GM18861 (cell line): ENCODE data around the gene EP300.
A peak's percentile ranks its signal among the peaks of the same experiment; 100 is the strongest.

ENCODE experiments used
- ATAC-seq: cut with Tn5 transposase; IDR thresholded peaks from one replicate; pipeline ENCODE4 v1.9.1; 2021; ENCODE audit not compliant: unreplicated experiment

The EP300 gene

GRCh38 chr22:41204066-41204465 lies 111.7 kb downstream of the EP300 start:
- no peak for ATAC-seq

- ATAC-seq: peak; percentile 89
Observed at GRCh38 chr22:41204992-41205900, 112.9 kb downstream of the EP300 start, which contains the start of gene L3MBTL2. Gene L3MBTL2 (plus strand): TSS chr22:41205312. CDS start chr22:41205363, 51 bp downstream.

DNA sequence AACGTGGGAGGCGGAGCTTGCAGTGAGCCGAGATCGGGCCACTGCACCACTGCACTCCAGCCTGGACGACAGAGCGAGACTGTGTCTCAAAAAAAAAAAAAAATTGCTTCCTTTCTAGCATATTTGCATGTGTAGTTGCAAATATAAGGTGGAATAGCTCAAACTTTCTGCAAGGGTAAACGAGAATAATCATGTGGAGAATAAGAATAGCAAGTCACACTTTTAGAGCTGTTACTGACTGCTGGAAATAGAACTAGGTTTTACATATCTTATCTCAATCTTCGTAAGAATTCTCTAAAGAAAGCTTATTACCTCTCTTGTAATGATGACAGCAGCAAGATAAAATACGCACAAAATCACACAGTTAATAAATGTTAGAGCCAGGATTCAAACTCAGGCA lies 114.3 kb downstream of the EP300 start:
- no peak for ATAC-seq

DNA sequence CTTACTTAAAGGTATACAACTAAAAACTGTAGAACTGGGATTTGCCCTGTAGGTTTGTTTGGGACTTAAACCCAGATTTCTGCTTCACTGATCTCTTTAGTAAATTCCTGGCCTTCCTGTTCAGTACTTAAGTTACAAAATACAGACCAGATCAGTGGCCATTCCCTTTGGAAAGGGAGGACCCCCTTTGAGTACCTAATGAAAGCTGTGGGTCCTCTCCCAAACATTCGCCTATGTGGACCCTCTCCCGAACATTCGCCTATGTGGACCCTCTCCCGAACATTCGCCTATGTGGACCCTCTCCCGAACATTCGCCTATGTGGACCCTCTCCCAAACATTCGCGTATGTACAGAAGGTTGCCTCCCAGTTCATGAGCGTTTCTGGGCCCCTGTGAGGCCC lies 123.0 kb downstream of the EP300 start:
- ATAC-seq: no peak

GRCh38 chr22:41215926-41216325 lies 123.5 kb downstream of the EP300 start:
- ATAC-seq: no peak

DNA sequence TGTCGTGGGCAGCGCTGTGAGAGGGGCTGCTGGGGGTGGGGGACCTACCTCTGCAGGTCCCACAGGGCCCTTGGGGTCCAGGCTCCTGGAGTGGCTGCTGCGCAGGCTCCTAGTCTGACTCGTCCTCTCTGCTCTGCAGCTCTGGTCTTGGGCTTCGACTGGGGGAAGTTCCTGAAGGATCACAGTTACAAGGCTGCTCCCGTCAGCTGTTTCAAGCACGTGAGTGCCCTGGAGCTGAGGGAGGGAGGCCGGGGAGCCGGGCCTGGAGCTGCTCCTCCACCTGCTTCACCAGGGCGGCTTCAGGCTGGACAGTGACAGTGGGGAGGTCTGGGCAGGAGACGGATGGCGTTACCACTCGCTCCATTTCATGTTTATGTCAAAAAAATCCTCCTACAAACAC lies 124.6 kb downstream of the EP300 start:
- no peak for ATAC-seq

- ATAC-seq: no peak
Observed at GRCh38 chr22:41217553-41218157, 125.3 kb downstream of the EP300 start.

GRCh38 chr22:41222846-41223507 lies 130.6 kb downstream of the EP300 start:
- ATAC-seq: no peak

DNA sequence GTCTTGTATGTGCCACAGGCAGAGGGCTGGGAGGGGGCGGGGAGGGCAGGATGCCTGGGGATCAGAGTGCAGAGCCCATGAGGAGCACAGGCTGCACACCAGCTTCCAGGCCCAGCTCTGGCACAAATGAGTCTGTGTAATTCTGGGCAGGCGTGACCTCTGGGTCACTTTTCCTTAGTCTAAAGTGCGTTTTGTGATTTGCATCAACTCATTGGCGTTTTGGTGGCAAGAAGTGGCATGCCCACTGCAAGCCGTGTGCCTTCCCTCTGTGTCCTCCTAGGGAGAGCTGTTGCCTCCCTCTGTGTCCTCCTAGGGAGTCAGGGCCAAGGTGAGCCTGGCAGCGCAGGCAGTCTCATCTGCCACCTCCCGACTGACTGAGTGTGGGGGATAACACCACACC lies 131.1 kb downstream of the EP300 start:
- ATAC-seq: no peak

DNA sequence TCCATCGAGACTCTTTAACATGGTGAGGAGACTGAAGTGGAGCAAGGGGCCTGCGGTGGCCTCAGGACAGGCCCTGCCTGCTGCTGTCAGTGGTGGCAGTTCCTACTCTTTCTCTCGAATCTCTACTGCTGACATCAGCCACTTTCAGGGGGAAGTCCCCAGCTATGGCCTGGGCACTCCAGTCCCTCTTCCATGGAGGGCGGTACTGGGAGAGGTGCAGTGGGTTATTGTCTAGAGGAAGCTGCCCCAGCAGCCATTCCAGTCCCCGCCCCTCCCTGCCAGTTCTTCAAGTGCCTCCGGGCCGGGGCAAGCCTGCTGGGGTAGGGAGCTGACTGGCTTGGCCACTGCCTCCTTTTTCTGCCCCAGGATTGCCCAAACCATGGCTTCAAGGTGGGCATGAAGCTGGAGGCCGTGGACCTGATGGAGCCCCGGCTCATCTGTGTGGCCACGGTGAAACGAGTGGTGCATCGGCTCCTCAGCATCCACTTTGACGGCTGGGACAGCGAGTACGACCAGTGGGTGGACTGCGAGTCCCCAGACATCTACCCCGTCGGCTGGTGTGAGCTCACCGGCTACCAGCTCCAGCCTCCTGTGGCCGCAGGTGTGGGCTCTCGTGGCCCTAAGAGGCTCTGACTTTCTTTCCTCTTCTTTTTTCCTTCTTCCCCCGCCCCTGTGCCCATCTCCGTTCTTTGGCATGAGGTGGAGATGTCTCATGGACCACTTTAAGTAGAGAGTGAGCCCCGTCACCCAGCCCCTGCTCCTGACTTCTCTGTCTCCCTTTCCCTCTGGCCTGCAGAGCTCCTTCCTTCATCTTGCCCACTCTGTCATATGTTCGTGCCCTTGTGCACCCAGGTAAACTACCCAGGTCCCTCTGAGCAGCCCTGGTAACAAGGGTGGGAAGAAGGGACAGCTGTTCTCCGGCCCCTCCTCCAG lies 134.6 kb downstream of the EP300 start:
- no peak for ATAC-seq

DNA sequence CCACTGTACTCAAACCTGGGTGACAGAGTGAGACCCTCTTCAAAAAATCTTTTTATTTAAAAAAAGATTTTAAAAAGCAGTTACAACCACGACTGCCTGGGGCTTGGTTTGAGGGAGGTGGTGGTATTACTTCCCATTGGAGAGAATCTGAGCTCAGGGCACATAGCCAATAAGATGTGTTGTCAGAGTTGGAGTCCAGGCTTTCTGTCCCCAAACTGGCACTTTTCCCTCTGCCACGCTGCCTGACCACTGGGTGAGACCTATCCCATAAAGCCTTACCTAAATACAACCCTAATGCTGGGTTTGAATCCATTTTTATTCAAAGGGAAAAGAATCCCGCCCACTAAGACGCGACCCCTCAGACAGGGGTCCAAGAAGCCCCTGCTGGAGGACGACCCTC lies 136.8 kb downstream of the EP300 start:
- no peak for ATAC-seq
